ENCODE results near the gene IFT88.
"Not testable (repeated sequence)": the region's sequence is repeated elsewhere in the genome, so short reads cannot be mapped to it uniquely, and the experiment has no call there.

Gene IFT88

GRCh38 chr13:20624213-20624612, 57.3 kb downstream of the IFT88 start:
- no peak for DNase-seq (ENCODE audit: low read depth in 3 of 3)

GRCh38 chr13:20633802-20634201, 66.8 kb downstream of the IFT88 start:
- DNase-seq (ENCODE audit: low read depth in 3 of 3) = no peak

GRCh38 chr13:20636079-20636478, 69.1 kb downstream of the IFT88 start:
- no peak for DNase-seq (ENCODE audit: low read depth in 3 of 3)

GRCh38 chr13:20637811-20638210, 70.9 kb downstream of the IFT88 start:
- no peak for DNase-seq (ENCODE audit: low read depth in 3 of 3)

- DNase-seq (ENCODE audit: low read depth in 3 of 3) = no peak
Observed at GRCh38 chr13:20647758-20648157, 80.8 kb downstream of the IFT88 start.

GRCh38 chr13:20652946-20653345, 86.0 kb downstream of the IFT88 start:
- no peak for DNase-seq (ENCODE audit: low read depth in 3 of 3)

- no peak for DNase-seq (ENCODE audit: low read depth in 3 of 3)
Observed at GRCh38 chr13:20654156-20654555, 87.2 kb downstream of the IFT88 start.

GRCh38 chr13:20658451-20659040, 91.6 kb downstream of the IFT88 start:
- DNase-seq (ENCODE audit: low read depth in 3 of 3) = no peak

DNA sequence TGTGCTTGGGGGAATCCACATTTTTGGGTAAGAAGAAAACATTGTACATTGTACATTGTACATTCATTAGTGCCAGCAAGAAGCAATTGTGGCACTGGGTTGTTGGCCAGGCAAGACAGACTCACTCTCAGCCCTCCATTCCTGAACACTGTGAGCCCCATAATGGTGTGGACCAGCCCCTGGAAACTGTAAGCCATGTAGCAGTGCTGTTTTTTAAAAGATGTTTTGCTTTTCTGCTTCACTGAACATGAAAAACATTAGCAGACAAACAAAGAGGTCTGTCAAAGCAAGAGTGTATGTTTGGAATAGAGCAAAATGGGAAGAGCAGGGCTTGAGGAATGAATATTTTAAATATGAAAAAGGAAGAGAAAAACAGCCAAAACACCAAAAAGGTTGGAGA, 97.4 kb downstream of the IFT88 start:
- no peak for DNase-seq (ENCODE audit: low read depth in 3 of 3)

DNA sequence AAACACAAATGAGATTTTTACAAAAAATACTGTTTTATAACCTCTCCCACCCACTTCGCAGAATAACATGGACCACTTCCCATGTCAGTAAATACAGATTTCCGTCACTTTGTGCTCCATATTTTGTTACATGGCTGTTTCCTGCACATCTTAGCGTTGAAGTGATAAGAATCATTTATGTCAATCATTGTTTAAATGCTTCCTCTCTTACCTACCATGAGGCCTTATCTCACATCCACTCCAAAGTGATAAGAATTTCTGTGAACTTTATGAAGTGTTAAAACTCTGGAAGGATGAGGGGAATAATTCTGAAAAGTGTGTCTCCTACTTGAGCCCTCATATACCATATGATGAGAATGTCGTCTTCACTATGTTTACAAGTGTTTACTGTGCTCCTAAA, 100.0 kb downstream of the IFT88 start:
- DNase-seq (ENCODE audit: low read depth in 3 of 3) = no peak

DNA sequence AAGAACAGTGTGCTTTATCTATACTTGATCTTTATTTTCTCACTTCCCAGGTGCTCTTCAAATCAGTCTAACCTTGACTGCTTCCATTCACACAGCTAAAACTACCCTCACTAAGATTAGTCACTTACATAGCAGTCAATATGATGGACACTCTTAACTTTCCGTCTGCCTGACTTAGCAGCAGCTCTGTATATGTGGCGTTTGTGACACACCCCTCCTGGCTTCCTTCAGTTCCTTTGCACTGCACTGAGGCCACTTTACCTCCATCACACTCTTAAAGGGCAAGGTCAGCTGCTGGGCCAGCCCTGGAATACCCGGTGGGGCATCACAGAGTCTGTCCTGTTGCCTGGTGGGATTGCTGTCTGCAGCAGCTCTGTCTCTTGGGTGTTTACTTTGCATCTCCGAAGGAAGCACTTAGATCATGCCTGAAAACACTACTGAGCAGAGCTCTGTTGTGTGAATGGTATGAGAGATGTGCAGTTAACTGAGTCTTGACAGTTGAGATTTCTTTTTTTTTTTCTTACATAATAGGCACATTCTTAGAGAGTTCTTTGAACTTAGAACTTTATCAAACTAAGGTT, 101.0 kb downstream of the IFT88 start:
- no peak for DNase-seq (ENCODE audit: low read depth in 3 of 3)

- DNase-seq (ENCODE audit: low read depth in 3 of 3) = no peak
Observed at GRCh38 chr13:20669162-20669561, 102.2 kb downstream of the IFT88 start.

GRCh38 chr13:20671789-20672188, 104.8 kb downstream of the IFT88 start:
- DNase-seq (ENCODE audit: low read depth in 3 of 3) = no peak

- no peak for DNase-seq (ENCODE audit: low read depth in 3 of 3)
Observed at GRCh38 chr13:20672772-20673171, 105.8 kb downstream of the IFT88 start.

GRCh38 chr13:20673715-20674114, 106.8 kb downstream of the IFT88 start:
- no peak for DNase-seq (ENCODE audit: low read depth in 3 of 3)

DNA sequence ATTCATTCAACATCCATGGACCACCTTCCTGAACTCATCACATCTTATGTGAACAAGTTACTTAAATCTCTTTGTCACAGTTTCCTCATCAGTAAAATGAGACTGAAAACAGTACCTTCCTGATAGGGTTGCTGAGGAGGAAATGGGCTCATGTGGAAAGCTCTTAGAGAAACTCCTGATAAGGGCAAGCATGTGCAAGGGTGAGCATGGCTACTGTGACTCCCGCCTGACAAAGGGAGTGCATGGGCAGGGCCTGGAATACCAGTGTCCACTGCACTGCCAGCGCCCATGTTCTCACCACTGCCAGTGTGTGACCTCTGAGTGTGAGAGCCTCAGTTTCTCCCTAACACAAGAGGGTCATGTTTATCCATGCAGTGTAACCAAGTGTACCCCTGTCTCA, 109.3 kb downstream of the IFT88 start:
- no peak for DNase-seq (ENCODE audit: low read depth in 3 of 3)

GRCh38 chr13:20678606-20679005, 111.6 kb downstream of the IFT88 start:
- DNase-seq (ENCODE audit: low read depth in 3 of 3) = not testable (repeated sequence)

GRCh38 chr13:20679879-20680278, 112.9 kb downstream of the IFT88 start:
- no peak for DNase-seq (ENCODE audit: low read depth in 3 of 3)

GRCh38 chr13:20680416-20681080, 113.6 kb downstream of the IFT88 start:
- no peak for DNase-seq (ENCODE audit: low read depth in 3 of 3)

GRCh38 chr13:20681481-20681880, 114.5 kb downstream of the IFT88 start:
- DNase-seq (ENCODE audit: low read depth in 3 of 3) = not testable (repeated sequence)

GRCh38 chr13:20682061-20682460, 115.1 kb downstream of the IFT88 start:
- DNase-seq (ENCODE audit: low read depth in 3 of 3) = no peak

- no peak for DNase-seq (ENCODE audit: low read depth in 3 of 3)
Observed at GRCh38 chr13:20684041-20684440, 117.1 kb downstream of the IFT88 start.

DNA sequence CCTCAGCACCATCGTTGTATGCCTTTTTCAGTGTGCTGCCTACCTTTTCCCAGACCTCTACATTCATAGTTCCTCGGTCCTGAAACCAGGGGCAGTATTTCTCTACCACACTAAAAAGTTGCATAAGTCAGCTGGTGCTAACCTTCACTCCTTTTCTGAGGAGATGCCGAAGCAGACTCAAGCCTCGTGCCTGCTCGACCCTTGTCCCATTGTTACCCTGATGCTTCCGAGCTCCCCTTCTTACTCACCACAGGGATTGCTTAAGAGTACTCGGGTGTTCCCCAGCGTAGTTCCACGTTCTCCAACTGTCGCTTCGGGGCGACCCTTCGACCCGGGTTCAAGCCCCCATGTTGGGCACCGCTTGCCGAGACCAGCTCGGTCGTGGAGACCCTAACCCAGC, 117.6 kb downstream of the IFT88 start:
- no peak for DNase-seq (ENCODE audit: low read depth in 3 of 3)
